HL-60 (cell line): ENCODE data around the gene SCART1.
"Not testable (repeated sequence)": the region's sequence is repeated elsewhere in the genome, so short reads cannot be mapped to it uniquely, and the experiment has no call there.

Experiments
- CTCF ChIP-seq: IDR thresholded peaks from one replicate; pipeline ENCODE4 v1.5.1; 2011; ENCODE audit warnings: low read length, control low read depth, inconsistent platforms; ENCODE audit not compliant: insufficient read depth
- GABPA ChIP-seq: IDR thresholded peaks from 2 replicates; pipeline ENCODE4 v1.6.1; 2012; ENCODE audit warnings: low read depth
- POLR2AphosphoS5 ChIP-seq: IDR thresholded peaks from 2 replicates; pipeline ENCODE4 v1.6.1; 2012; ENCODE audit warnings: low read depth
- REST ChIP-seq: IDR thresholded peaks from 2 replicates; pipeline ENCODE4 v1.6.1; 2012; ENCODE audit warnings: low read depth; ENCODE audit not compliant: insufficient replicate concordance
- SPI1 ChIP-seq: IDR thresholded peaks from 2 replicates; pipeline ENCODE4 v1.6.1; 2012; ENCODE audit warnings: low read depth, mild to moderate bottlenecking, borderline replicate concordance

GRCh38 chr10:133493562-133493961, 39.8 kb downstream of the SCART1 start:
- not testable (repeated sequence) for TF ChIP-seq POLR2AphosphoS5, CTCF, REST, GABPA
- peak; percentile 92 for TF ChIP-seq SPI1
